ENCODE measurements around the gene TXNRD1.

- TF ChIP-seq ZC3H10 (CRISPR knock-in tag; IDR thresholded peaks at IDR 0.05) (no peak), POU6F1 (CRISPR knock-in tag; IDR thresholded peaks at IDR 0.05; ENCODE audit: borderline replicate concordance, low read depth) (no peak), PATZ1 (CRISPR knock-in tag; IDR thresholded peaks at IDR 0.05; ENCODE audit: borderline replicate concordance) (no peak), ARNTL (CRISPR knock-in tag; IDR thresholded peaks at IDR 0.05; ENCODE audit: borderline replicate concordance, low read depth) (no peak), ZFP30 (CRISPR knock-in tag; IDR thresholded peaks at IDR 0.05) (no peak), BACH2 (CRISPR knock-in tag; IDR thresholded peaks at IDR 0.05; ENCODE audit: borderline replicate concordance) (no peak), ZFP3 (CRISPR knock-in tag; IDR thresholded peaks at IDR 0.05) (no peak), ZNF8 (CRISPR knock-in tag; IDR thresholded peaks at IDR 0.05) (no peak), ISL1 (CRISPR knock-in tag; IDR thresholded peaks at IDR 0.05) (no peak), RARB (CRISPR knock-in tag; IDR thresholded peaks at IDR 0.05) (no peak), TCF4 (CRISPR knock-in tag; IDR thresholded peaks at IDR 0.05; ENCODE audit: borderline replicate concordance) (no peak), ZNF565 (CRISPR knock-in tag; conservative IDR thresholded peaks at IDR 0.05; ENCODE audit: low read depth) (no peak)
These were observed 24.9 kb upstream of the TXNRD1 start for GRCh38 chr12:104190641-104191176.

Data from SK-N-SH treated with all-trans-retinoic acid at 6 μM for 48 hours (cell line).